B cell (primary cell): ENCODE results near the gene SDF2L1. TPM values are rescaled to one million over a fixed set of nuclear protein-coding genes. Genes with fewer than 3 reads are reported as not detected.

ENCODE experiments used
- ATAC-seq: fragments of 200-7000 bp; cut with Tn5 transposase; one replicate; pipeline ENCODE4 v1.10.0; 2021; ENCODE audit warnings: low read depth, mild to moderate bottlenecking, moderate number of reproducible peaks, moderate library complexity
- CTCF ChIA-PET: fragments of 350-600 bp; sonication (Branson Sonifier 250); formaldehyde crosslinking; loops from one replicate; lab custom pipeline; 2021; ENCODE audit warnings: antibody characterized with exemption, inconsistent platforms; lab: Charles Lee
- POLR2A ChIA-PET: fragments of 350-600 bp; sonication (Branson Sonifier 250); formaldehyde crosslinking; loops from one replicate; lab custom pipeline; 2021; ENCODE audit warnings: antibody characterized with exemption; lab: Charles Lee
- DNase-seq: peaks from one replicate; pipeline ENCODE4 v3.0.0; 2013
- H2AFZ ChIP-seq: 2 replicates; pipeline ENCODE4 v1.6.1; 2012; ENCODE audit warnings: mild to moderate bottlenecking, low read depth, low read length; ENCODE audit not compliant: insufficient read depth, poor library complexity, severe bottlenecking
- H3K27ac ChIP-seq, 2 donors: 1 replicate in 1 of 2; 2 replicates in 1 of 2; pipeline ENCODE4 v1.5.1; 2012 to 2013; ENCODE audit warnings: low read length in 2 of 2, mild to moderate bottlenecking in 2 of 2, moderate library complexity in 1 of 2
- H3K27me3 ChIP-seq, 4 experiments: fragments of 200-600 bp in 1 of 4; sonication (generic) in 1 of 4; replicated peaks in 1 of 4; 1 replicate in 2 of 4; 2 replicates in 2 of 4; pipeline versions ENCODE4 v1.6.1 to v1.7.0; 2013 to 2016; ENCODE audit warnings: low read length in 3 of 4, mild to moderate bottlenecking in 2 of 4, mixed read lengths in 1 of 4, moderate library complexity in 1 of 4; ENCODE audit not compliant: insufficient read depth in 4 of 4, control insufficient read depth in 3 of 4; ENCODE audit errors: control extremely low read depth in 1 of 4
- H3K36me3 ChIP-seq, 2 experiments: replicated peaks in 1 of 2; 1 replicate in 1 of 2; 2 replicates in 1 of 2; pipeline versions ENCODE4 v1.6.1 to v1.7.1; 2013; ENCODE audit warnings: low read length in 1 of 2; ENCODE audit not compliant: insufficient read depth in 2 of 2, control insufficient read depth in 1 of 2; ENCODE audit errors: control extremely low read depth in 1 of 2, extremely low read depth in 1 of 2
- H3K4me1 ChIP-seq, 2 donors: fragments of 200-600 bp in 1 of 2; sonication (generic) in 1 of 2; 1 replicate in 1 of 2; 2 replicates in 1 of 2; pipeline versions ENCODE4 v1.5.1 to v1.6.1; 2013 to 2017; ENCODE audit warnings: low read length in 2 of 2; ENCODE audit not compliant: control insufficient read depth in 2 of 2, insufficient read depth in 2 of 2
- H3K4me2 ChIP-seq: replicated peaks from 2 replicates; pipeline ENCODE3; 2012; ENCODE audit warnings: mild to moderate bottlenecking, low read depth, low read length; ENCODE audit not compliant: poor library complexity, severe bottlenecking
- H3K4me3 ChIP-seq, 5 experiments: fragments of 200-600 bp in 1 of 5; sonication (generic) in 1 of 5; 1 replicate in 3 of 5; 2 replicates in 2 of 5; pipeline versions ENCODE4 v1.5.1 to v1.7.0; 2011 to 2016; ENCODE audit warnings: low read length in 4 of 5, mild to moderate bottlenecking in 4 of 5, low read depth in 2 of 5, control low read depth in 1 of 5, moderate library complexity in 1 of 5; ENCODE audit not compliant: insufficient read depth in 1 of 5; ENCODE audit errors: control extremely low read depth in 1 of 5, extremely low read depth in 1 of 5
- H3K79me2 ChIP-seq: fragments of 200-600 bp; sonication (generic); one replicate; pipeline ENCODE4 v1.6.0; 2016; ENCODE audit warnings: low read length; ENCODE audit not compliant: control insufficient read depth, insufficient read depth
- H3K9ac ChIP-seq: fragments of 200-600 bp; sonication (generic); 2 replicates; pipeline ENCODE4 v1.6.1; 2017; ENCODE audit warnings: mild to moderate bottlenecking, low read length, moderate library complexity
- H3K9me3 ChIP-seq, 3 donors: one replicate each; pipeline versions ENCODE4 v1.6.1 to v1.7.1; 2013; ENCODE audit warnings: low read length in 2 of 3; ENCODE audit not compliant: control insufficient read depth in 2 of 3, insufficient read depth in 1 of 3; ENCODE audit errors: control extremely low read depth in 1 of 3
- H4K20me1 ChIP-seq: 2 replicates; pipeline ENCODE4 v1.6.0; 2012; ENCODE audit warnings: mild to moderate bottlenecking, low read length; ENCODE audit not compliant: insufficient read depth, control insufficient read depth, poor library complexity, severe bottlenecking
- H3K27ac Mint-ChIP-seq: one replicate; pipeline ENCODE4 v1.8.0; 2021; ENCODE audit warnings: mixed read lengths
- H3K27me3 Mint-ChIP-seq: one replicate; pipeline ENCODE4 v1.8.0; 2021; ENCODE audit warnings: mixed read lengths
- H3K4me1 Mint-ChIP-seq: one replicate; pipeline ENCODE4 v1.8.0; 2021; ENCODE audit warnings: mixed read lengths
- H3K4me3 Mint-ChIP-seq: one replicate; pipeline ENCODE4 v1.8.0; 2021; ENCODE audit warnings: mixed read lengths
- H3K9me3 Mint-ChIP-seq: one replicate; pipeline ENCODE4 v1.8.0; 2022; ENCODE audit warnings: mixed read lengths; ENCODE audit not compliant: insufficient read depth
- EZH2 ChIP-seq: IDR thresholded peaks from 2 replicates; pipeline ENCODE4 v1.6.1; 2012; ENCODE audit warnings: borderline replicate concordance, low read depth, mild to moderate bottlenecking, moderate library complexity, low read length; ENCODE audit not compliant: insufficient read depth, poor library complexity, severe bottlenecking
- WGBS: methylation state at CpG from one replicate; pipeline ENCODE4 v1.1.5; 2013; ENCODE audit warnings: missing lambda C conversion rate; ENCODE audit not compliant: insufficient coverage; 5-methylcytosine and 5-hydroxymethylcytosine counted together
- intact Hi-C: fragments of 100-400 bp; cut with micrococcal nuclease; formaldehyde crosslinking; loops from one replicate; pipeline ENCODE4 v1.10.0; 2022
- polyA plus RNA-seq: library from polyadenylated mRNA; depleted of rRNA; stranded (reverse); fragments of >200 nt; gene quantifications from 2 replicates; pipeline ENCODE4 v1.2.3, GENCODE V29; 2012
- total RNA-seq, 2 donors: library from RNA; stranded (reverse); fragments of 120-200 nt in 1 of 2; gene quantifications; 1 replicate in 1 of 2; 2 replicates in 1 of 2; pipeline versions ENCODE4 v1.2.3 to v1.2.4, GENCODE V29; 2013 to 2022
- TF ChIP-seq, protein P1 (sequence below): fragments of 200-600 bp; IDR thresholded peaks from one replicate; pipeline ENCODE4 v1.8.0; 2022; ENCODE audit warnings: antibody characterized with exemption, mild to moderate bottlenecking

The SDF2L1 gene
- total and polyA plus RNA-seq, 2 donors (not counting 1 experiment from before 2014, with no cell fraction given) = 15.2 to 23.5 TPM

DNA sequence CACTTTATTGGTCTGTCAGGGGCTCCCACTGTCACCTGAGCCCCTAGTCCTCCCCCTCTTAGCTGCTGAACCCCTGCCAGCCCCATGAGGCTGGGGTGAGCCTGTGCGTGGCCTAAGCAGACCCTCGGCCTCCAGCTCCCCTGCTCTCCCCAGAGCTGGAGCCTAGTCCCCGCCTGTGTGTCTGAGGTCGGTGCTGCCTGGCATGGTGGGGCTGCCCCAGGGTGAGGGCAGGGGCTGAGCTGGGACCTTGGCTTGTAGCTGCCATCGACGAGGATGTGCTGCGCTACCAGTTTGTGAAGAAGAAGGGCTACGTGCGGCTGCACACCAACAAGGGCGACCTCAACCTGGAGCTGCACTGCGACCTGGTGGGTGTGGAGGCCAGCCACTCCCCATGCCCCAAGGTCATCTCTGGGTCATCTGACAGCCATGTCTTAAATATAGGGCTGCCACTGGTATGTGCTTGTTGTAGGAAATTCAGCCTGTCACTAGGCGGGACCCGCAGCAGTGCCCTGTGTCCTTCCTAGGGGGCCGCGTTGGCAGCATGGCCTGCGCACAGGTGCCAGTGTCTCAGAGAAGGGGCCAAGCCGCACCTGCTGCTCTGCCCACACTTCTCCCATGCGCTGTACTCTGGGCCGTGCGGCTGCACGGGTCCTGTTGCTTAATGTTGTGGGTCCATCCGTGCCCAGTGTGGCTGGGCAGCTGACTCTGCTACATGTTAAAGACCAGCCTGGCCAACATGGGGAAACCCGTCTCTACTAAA lies 44.7 kb downstream of the SDF2L1 start:
- H3K4me2 ChIP-seq = no peak overlapping the region
- no peak overlapping the region for H3K4me3 ChIP-seq
- H3K27ac ChIP-seq = no peak overlapping the region
- CTCF ChIA-PET = no interaction called here
- H3K9me3 ChIP-seq = no peaks in the 10 kb centered on the region
- no peak for DNase-seq
- no peak overlapping the region for H3K9ac ChIP-seq
- peaks cover 5% of the 10 kb centered on the region for H4K20me1 ChIP-seq
- no peak for TF ChIP-seq EZH2
- TF ChIP-seq, protein P1, sequence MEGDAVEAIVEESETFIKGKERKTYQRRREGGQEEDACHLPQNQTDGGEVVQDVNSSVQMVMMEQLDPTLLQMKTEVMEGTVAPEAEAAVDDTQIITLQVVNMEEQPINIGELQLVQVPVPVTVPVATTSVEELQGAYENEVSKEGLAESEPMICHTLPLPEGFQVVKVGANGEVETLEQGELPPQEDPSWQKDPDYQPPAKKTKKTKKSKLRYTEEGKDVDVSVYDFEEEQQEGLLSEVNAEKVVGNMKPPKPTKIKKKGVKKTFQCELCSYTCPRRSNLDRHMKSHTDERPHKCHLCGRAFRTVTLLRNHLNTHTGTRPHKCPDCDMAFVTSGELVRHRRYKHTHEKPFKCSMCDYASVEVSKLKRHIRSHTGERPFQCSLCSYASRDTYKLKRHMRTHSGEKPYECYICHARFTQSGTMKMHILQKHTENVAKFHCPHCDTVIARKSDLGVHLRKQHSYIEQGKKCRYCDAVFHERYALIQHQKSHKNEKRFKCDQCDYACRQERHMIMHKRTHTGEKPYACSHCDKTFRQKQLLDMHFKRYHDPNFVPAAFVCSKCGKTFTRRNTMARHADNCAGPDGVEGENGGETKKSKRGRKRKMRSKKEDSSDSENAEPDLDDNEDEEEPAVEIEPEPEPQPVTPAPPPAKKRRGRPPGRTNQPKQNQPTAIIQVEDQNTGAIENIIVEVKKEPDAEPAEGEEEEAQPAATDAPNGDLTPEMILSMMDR = no peak
- Mint-ChIP-seq H3K4me1 (peaks cover 13% of the 10 kb centered on the region), H3K4me3 (no peak overlapping the region), H3K9me3 (no peaks in the 10 kb centered on the region), H3K27ac (no peak overlapping the region), H3K27me3 (no peaks in the 10 kb centered on the region)
- H3K4me1 ChIP-seq = peaks cover 0 to 7% of the 10 kb centered on the region in 2 donors
- H2AFZ ChIP-seq = no peak overlapping the region
- no peaks in the 10 kb centered on the region for H3K79me2 ChIP-seq
- WGBS = 98% methylated on average over 22 of the region's 23 CpGs
- peaks cover 0 to 72% of the 10 kb centered on the region in 2 experiments for H3K36me3 ChIP-seq
- ATAC-seq = no peak
- POLR2A ChIA-PET = interaction anchor here (1.2 kb wide), 1 partner anchor 9 kb away, joined by 5 read pairs; no protein-coding TSS in a partner anchor
- intact Hi-C loops = no loop called here
- H3K27me3 ChIP-seq = no peaks in the 10 kb centered on the region

DNA sequence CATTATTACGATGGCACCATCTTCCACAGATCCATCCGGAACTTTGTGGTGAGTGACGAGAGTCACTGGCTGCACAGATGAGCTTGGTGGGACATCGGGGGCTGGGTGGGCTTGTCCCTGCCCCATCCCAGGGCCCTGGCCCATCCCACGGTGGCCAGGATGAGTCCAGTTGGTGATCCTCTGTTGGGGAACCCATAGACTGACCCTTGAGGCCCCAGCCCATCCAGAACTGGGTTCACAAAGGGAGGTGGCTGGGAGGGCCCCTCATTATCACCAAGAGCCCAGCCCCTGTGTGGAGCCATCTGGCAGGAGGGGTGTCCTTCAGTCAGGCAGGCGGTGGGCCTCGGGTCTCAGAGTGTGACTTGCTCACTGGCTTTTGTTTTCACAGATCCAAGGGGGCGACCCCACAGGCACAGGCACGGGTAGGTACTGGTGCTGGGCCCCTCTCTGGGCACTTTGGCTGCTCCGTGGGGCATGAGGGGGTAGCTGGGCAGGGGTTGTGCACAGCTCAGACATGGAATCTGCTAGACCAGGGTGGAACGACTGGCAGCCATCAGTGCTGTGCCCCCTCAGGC lies 45.7 kb downstream of the SDF2L1 start:
- Histone ChIP-seq H3K4me3 (no peak overlapping the region), H3K27me3 (no peaks in the 10 kb centered on the region), H3K9ac (no peak overlapping the region), H3K36me3 (peaks cover 0 to 64% of the 10 kb centered on the region in 2 experiments), H3K4me2 (no peak overlapping the region), H3K9me3 (no peaks in the 10 kb centered on the region), H3K4me1 (peaks cover 0 to 7% of the 10 kb centered on the region in 2 donors), H4K20me1 (peaks cover 5% of the 10 kb centered on the region), H3K27ac (peak overlapping the region in 1 of 2 donors; percentile 43), H3K79me2 (no peaks in the 10 kb centered on the region), H2AFZ (no peak overlapping the region)
- peaks cover 13% of the 10 kb centered on the region for H3K4me1 Mint-ChIP-seq
- ChIA-PET CTCF (no interaction called here), POLR2A (interaction anchor here (1.2 kb wide), 1 partner anchor 10 kb away, joined by 5 read pairs; no protein-coding TSS in a partner anchor)
- TF ChIP-seq EZH2 = no peak
- TF ChIP-seq, protein P1 = no peak
- H3K4me3 Mint-ChIP-seq = no peak overlapping the region
- WGBS = 100% methylated on average over 10 of the region's 11 CpGs
- no peak overlapping the region for H3K27ac Mint-ChIP-seq
- no peak for DNase-seq
- H3K27me3 Mint-ChIP-seq = no peaks in the 10 kb centered on the region
- intact Hi-C loops = no loop called here
- no peaks in the 10 kb centered on the region for H3K9me3 Mint-ChIP-seq
- ATAC-seq = no peak
